Cardiac muscle cell (in vitro differentiated cells and primary cell): Measurements from ENCODE around the gene FAM53B. TPM values are rescaled to one million over a fixed set of nuclear protein-coding genes. Genes with fewer than 3 reads are reported as not detected.

ENCODE experiments used
- DNase-seq, 2 donors: peaks; one replicate each; pipeline versions ENCODE4 v3.0.0 to v3.0.0-alpha.2; 2010 to 2017; ENCODE audit warnings: low read depth in 1 of 2, low spot score in 1 of 2
- H3K27ac ChIP-seq: fragments of 200-600 bp; sonication (generic); 2 replicates; pipeline ENCODE4 v1.5.1; 2016
- H3K27me3 ChIP-seq: fragments of 200-600 bp; sonication (generic); 2 replicates; pipeline ENCODE4 v1.6.0; 2016; ENCODE audit warnings: control low read depth
- H3K36me3 ChIP-seq: fragments of 200-600 bp; sonication (generic); 2 replicates; pipeline ENCODE4 v1.5.1; 2016; ENCODE audit warnings: control low read depth
- H3K4me1 ChIP-seq: fragments of 200-600 bp; sonication (generic); 2 replicates; pipeline ENCODE4 v1.8.1; 2017; ENCODE audit warnings: low read depth, mild to moderate bottlenecking, mixed run types
- H3K4me3 ChIP-seq: fragments of 200-600 bp; sonication (generic); 2 replicates; pipeline ENCODE4 v1.5.1; 2016; ENCODE audit warnings: mild to moderate bottlenecking
- H3K9me3 ChIP-seq: fragments of 200-600 bp; sonication (generic); 2 replicates; pipeline ENCODE4 v1.5.1; 2017; ENCODE audit warnings: low read depth, mild to moderate bottlenecking, control low read depth
- polyA plus RNA-seq: library from polyadenylated mRNA; unstranded; fragments of >200 nt; fragmentation: Nextera tagmentation; extraction: Ambion mirVana; gene quantifications from 2 replicates; pipeline ENCODE4 v1.2.1, GENCODE V29; 2016
- total RNA-seq: library from RNA; depleted of rRNA; stranded (reverse); fragments of >200 nt; gene quantifications from 2 replicates; pipeline ENCODE4 v1.2.3, GENCODE V29; 2016
- TF ChIP-seq, protein P1 (sequence below): IDR thresholded peaks from 2 replicates; pipeline ENCODE4 v1.5.1; 2012; ENCODE audit warnings: low read depth, mild to moderate bottlenecking, low read length

Gene FAM53B
- total and polyA plus RNA-seq, 2 experiments from 2014 or later = 10.2 to 34.8 TPM

DNA sequence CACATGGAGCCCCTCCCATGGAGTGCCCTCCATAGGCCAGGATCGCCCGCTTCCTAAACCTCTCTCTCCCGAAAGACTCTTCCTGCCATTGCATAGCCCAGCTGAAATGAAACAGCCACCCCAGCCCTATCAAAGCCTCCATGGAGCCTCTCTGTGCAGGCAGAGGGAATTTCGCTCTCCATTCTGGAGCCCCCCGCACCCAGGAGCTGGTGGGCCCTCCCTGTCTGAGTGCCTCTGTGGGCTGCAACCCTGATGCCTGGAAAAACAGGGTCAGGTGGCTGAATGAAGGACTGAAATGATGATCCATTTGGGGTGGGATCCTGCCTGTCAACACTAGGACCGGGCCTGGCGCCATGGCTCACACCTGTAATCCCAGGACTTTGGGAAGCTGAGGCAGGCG, 106.4 kb downstream of the FAM53B start:
- Histone ChIP-seq H3K4me3 (no peak overlapping the region), H3K9me3 (no peaks in the 10 kb centered on the region), H3K27ac (no peak overlapping the region), H3K4me1 (peaks cover 11% of the 10 kb centered on the region), H3K36me3 (no peaks in the 10 kb centered on the region), H3K27me3 (no peaks in the 10 kb centered on the region)
- TF ChIP-seq, protein P1, sequence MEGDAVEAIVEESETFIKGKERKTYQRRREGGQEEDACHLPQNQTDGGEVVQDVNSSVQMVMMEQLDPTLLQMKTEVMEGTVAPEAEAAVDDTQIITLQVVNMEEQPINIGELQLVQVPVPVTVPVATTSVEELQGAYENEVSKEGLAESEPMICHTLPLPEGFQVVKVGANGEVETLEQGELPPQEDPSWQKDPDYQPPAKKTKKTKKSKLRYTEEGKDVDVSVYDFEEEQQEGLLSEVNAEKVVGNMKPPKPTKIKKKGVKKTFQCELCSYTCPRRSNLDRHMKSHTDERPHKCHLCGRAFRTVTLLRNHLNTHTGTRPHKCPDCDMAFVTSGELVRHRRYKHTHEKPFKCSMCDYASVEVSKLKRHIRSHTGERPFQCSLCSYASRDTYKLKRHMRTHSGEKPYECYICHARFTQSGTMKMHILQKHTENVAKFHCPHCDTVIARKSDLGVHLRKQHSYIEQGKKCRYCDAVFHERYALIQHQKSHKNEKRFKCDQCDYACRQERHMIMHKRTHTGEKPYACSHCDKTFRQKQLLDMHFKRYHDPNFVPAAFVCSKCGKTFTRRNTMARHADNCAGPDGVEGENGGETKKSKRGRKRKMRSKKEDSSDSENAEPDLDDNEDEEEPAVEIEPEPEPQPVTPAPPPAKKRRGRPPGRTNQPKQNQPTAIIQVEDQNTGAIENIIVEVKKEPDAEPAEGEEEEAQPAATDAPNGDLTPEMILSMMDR = no peak
- no peak for DNase-seq

GRCh38 chr10:124637091-124637700, 107.0 kb downstream of the FAM53B start:
- no peak for DNase-seq
- no peaks in the 10 kb centered on the region for H3K36me3 ChIP-seq
- H3K9me3 ChIP-seq = no peaks in the 10 kb centered on the region
- TF ChIP-seq, protein P1 = no peak
- H3K4me3 ChIP-seq = no peak overlapping the region
- no peaks in the 10 kb centered on the region for H3K27me3 ChIP-seq
- no peak overlapping the region for H3K27ac ChIP-seq
- peaks cover 11% of the 10 kb centered on the region for H3K4me1 ChIP-seq

- Histone ChIP-seq H3K9me3 (no peaks in the 10 kb centered on the region), H3K4me1 (peaks cover 7% of the 10 kb centered on the region), H3K27me3 (no peaks in the 10 kb centered on the region), H3K27ac (no peak overlapping the region), H3K4me3 (no peak overlapping the region), H3K36me3 (no peaks in the 10 kb centered on the region)
- TF ChIP-seq, protein P1 = no peak
- DNase-seq = no peak
Observed at GRCh38 chr10:124636271-124636995, 107.7 kb downstream of the FAM53B start.

GRCh38 chr10:124632566-124632965, 111.6 kb downstream of the FAM53B start:
- no peak for DNase-seq
- H3K4me1 ChIP-seq = no peaks in the 10 kb centered on the region
- no peak overlapping the region for H3K27ac ChIP-seq
- TF ChIP-seq, protein P1 = no peak
- no peaks in the 10 kb centered on the region for H3K27me3 ChIP-seq
- H3K36me3 ChIP-seq = no peaks in the 10 kb centered on the region
- no peak overlapping the region for H3K4me3 ChIP-seq
- H3K9me3 ChIP-seq = no peaks in the 10 kb centered on the region

DNA sequence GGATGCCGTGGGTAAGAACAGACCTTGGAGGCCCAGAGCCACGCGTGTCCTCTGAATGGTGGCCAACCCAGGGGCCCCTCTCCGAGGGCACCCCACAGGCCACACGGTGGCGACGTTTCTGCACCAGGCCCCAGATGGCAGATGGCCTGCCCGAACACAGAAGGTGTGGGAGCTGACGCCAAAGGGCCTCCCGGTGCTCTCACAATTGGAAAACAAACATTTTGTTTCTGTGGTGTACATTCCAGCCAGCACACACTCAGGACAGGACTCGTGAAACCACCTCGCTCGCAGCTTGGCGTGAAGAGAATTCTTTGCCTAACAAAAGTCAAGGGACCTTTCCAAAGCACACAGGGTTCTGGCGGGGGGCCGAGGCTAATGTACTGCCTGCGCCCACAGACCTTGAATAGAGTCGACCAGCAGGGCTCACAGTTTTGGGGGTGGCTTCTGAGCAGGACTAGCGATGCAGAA, 112.1 kb downstream of the FAM53B start:
- Histone ChIP-seq H3K27ac (no peak overlapping the region), H3K27me3 (no peaks in the 10 kb centered on the region), H3K4me3 (no peak overlapping the region), H3K4me1 (no peaks in the 10 kb centered on the region), H3K9me3 (no peaks in the 10 kb centered on the region), H3K36me3 (no peaks in the 10 kb centered on the region)
- TF ChIP-seq, protein P1 = peak; percentile 27
- DNase-seq = peak; percentile 24 to 27
